NCI-H345 treated with DMSO at 0.1 percent for 48 hours (cell line): ENCODE results near the gene AZIN2.
"Not testable (repeated sequence)": the region's sequence is repeated elsewhere in the genome, so short reads cannot be mapped to it uniquely, and the experiment has no call there.

Experiments used
- DNase-seq: peaks from one replicate; lab custom pipeline; 2025; ENCODE audit not compliant: unreplicated experiment; lab: John Stamatoyannopoulos, UW

AZIN2 gene

GRCh38 chr1:33080885-33081553, at the start of gene AZIN2:
Gene AZIN2 (plus strand): TSS chr1:33081153. CDS start chr1:33082250, 1,097 bp downstream.
- peak; percentile 85 for DNase-seq

- no peak for DNase-seq
Observed at GRCh38 chr1:33031506-33031905, 49.4 kb upstream of the AZIN2 start.

GRCh38 chr1:33032126-33032869, 48.7 kb upstream of the AZIN2 start:
- no peak for DNase-seq

GRCh38 chr1:33036051-33036525, 44.9 kb upstream of the AZIN2 start:
- DNase-seq = no peak

- DNase-seq = peak; percentile 96
Observed at GRCh38 chr1:33036526-33037503, 44.1 kb upstream of the AZIN2 start, which contains the start of gene AK2. Gene AK2 (minus strand): TSS chr1:33036883. CDS start chr1:33036828, 55 bp downstream.

- DNase-seq = no peak
Observed at GRCh38 chr1:33039840-33040239, 41.1 kb upstream of the AZIN2 start.

GRCh38 chr1:33041026-33041425, 39.9 kb upstream of the AZIN2 start:
- DNase-seq = no peak

- DNase-seq = no peak
Observed at GRCh38 chr1:33042831-33043230, 38.1 kb upstream of the AZIN2 start.

GRCh38 chr1:33043267-33044092, 37.5 kb upstream of the AZIN2 start:
- no peak for DNase-seq

GRCh38 chr1:33045246-33045645, 35.7 kb upstream of the AZIN2 start:
- no peak for DNase-seq

GRCh38 chr1:33045814-33046213, 35.1 kb upstream of the AZIN2 start:
- DNase-seq = no peak

GRCh38 chr1:33046234-33046633, 34.7 kb upstream of the AZIN2 start:
- DNase-seq = not testable (repeated sequence)

GRCh38 chr1:33047290-33047689, 33.7 kb upstream of the AZIN2 start:
- no peak for DNase-seq

- no peak for DNase-seq
Observed at GRCh38 chr1:33047839-33048305, 33.1 kb upstream of the AZIN2 start.

GRCh38 chr1:33048426-33048825, 32.5 kb upstream of the AZIN2 start:
- no peak for DNase-seq

- no peak for DNase-seq
Observed at GRCh38 chr1:33049371-33049770, 31.6 kb upstream of the AZIN2 start.

GRCh38 chr1:33050221-33051076, 30.5 kb upstream of the AZIN2 start:
- no peak for DNase-seq

GRCh38 chr1:33055210-33056008, 25.5 kb upstream of the AZIN2 start:
- DNase-seq = peak; percentile 12
